GM12878 (cell line): ENCODE measurements around the gene CCDC71L.

Source experiments
- CHD2 ChIP-seq: IDR thresholded peaks from 2 replicates; pipeline ENCODE4 v1.6.1; 2011; ENCODE audit warnings: low read depth, low read length, improper control_type of control experiment, borderline replicate concordance
- HCFC1 ChIP-seq: fragments of 150-350 bp; IDR thresholded peaks from 2 replicates; pipeline ENCODE4 v1.6.1; 2014; ENCODE audit warnings: low read length
- KDM1A ChIP-seq: fragments of 200-600 bp; sonication (generic); IDR thresholded peaks from 2 replicates; pipeline ENCODE4 v1.6.1; 2016; ENCODE audit warnings: borderline replicate concordance
- POLR2AphosphoS5 ChIP-seq: IDR thresholded peaks from 2 replicates; pipeline ENCODE4 v1.6.1; 2011; ENCODE audit warnings: mild to moderate bottlenecking, low read length, inconsistent platforms
- RFX5 ChIP-seq: IDR thresholded peaks from 2 replicates; pipeline ENCODE4 v1.6.1; 2011; ENCODE audit warnings: low read depth, low read length, improper control_type of control experiment
- STAT1 ChIP-seq: fragments of 450-650 bp; conservative IDR thresholded peaks from 2 replicates; pipeline ENCODE4 v1.6.1; 2014; ENCODE audit warnings: antibody characterized with exemption, mild to moderate bottlenecking
- TAF1 ChIP-seq: IDR thresholded peaks from 2 replicates; pipeline ENCODE4 v1.6.1; 2011; ENCODE audit warnings: mild to moderate bottlenecking, low read depth, low read length, borderline replicate concordance
- ZBTB40 ChIP-seq: fragments of 450-650 bp; IDR thresholded peaks from 2 replicates; pipeline ENCODE4 v1.6.1; 2016; ENCODE audit warnings: mild to moderate bottlenecking, moderate library complexity, borderline replicate concordance
- TF ChIP-seq, protein P1 (sequence below): IDR thresholded peaks from 2 replicates; pipeline ENCODE4 v1.6.1; 2012; ENCODE audit warnings: low read length, inconsistent platforms
- TF ChIP-seq, protein P2 (sequence below): IDR thresholded peaks from 2 replicates; pipeline ENCODE4 v1.6.1; 2012; ENCODE audit warnings: low read depth, low read length, improper control_type of control experiment
- TF ChIP-seq, protein P3 (sequence below): fragments of 450-650 bp; IDR thresholded peaks from 2 replicates; pipeline ENCODE4 v1.6.1; 2018; ENCODE audit warnings: borderline replicate concordance, mild to moderate bottlenecking; ENCODE audit not compliant: partially characterized antibody

DNA sequence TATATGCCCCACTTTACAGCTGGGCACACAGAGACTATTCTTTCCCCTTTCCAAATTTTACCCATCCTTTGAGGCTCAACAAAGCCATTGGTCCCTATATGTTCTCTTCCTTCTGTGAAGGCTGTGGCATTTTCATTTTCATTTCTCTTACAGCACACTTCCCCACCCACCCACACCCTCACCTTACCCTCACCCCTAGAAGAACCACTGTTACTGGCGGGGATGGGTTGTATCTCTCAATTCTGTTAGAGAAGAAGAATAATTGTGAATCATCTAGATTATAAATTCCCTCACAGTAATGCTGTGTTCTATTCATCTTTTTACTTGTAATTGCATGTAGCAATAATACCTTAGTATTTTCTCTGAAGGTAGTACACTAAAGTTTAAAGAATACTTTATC, 10.2 kb upstream of the CCDC71L start:
- TF ChIP-seq, protein P1, sequence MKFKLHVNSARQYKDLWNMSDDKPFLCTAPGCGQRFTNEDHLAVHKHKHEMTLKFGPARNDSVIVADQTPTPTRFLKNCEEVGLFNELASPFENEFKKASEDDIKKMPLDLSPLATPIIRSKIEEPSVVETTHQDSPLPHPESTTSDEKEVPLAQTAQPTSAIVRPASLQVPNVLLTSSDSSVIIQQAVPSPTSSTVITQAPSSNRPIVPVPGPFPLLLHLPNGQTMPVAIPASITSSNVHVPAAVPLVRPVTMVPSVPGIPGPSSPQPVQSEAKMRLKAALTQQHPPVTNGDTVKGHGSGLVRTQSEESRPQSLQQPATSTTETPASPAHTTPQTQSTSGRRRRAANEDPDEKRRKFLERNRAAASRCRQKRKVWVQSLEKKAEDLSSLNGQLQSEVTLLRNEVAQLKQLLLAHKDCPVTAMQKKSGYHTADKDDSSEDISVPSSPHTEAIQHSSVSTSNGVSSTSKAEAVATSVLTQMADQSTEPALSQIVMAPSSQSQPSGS = no peak
- TF ChIP-seq, protein P2, sequence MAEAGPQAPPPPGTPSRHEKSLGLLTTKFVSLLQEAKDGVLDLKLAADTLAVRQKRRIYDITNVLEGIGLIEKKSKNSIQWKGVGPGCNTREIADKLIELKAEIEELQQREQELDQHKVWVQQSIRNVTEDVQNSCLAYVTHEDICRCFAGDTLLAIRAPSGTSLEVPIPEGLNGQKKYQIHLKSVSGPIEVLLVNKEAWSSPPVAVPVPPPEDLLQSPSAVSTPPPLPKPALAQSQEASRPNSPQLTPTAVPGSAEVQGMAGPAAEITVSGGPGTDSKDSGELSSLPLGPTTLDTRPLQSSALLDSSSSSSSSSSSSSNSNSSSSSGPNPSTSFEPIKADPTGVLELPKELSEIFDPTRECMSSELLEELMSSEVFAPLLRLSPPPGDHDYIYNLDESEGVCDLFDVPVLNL = no peak
- TF ChIP-seq POLR2AphosphoS5 = no peak
- no peak for TF ChIP-seq KDM1A
- no peak for TF ChIP-seq CHD2
- no peak for TF ChIP-seq HCFC1
- no peak for TF ChIP-seq STAT1
- no peak for TF ChIP-seq RFX5
- TF ChIP-seq TAF1 = no peak
- TF ChIP-seq, protein P3, sequence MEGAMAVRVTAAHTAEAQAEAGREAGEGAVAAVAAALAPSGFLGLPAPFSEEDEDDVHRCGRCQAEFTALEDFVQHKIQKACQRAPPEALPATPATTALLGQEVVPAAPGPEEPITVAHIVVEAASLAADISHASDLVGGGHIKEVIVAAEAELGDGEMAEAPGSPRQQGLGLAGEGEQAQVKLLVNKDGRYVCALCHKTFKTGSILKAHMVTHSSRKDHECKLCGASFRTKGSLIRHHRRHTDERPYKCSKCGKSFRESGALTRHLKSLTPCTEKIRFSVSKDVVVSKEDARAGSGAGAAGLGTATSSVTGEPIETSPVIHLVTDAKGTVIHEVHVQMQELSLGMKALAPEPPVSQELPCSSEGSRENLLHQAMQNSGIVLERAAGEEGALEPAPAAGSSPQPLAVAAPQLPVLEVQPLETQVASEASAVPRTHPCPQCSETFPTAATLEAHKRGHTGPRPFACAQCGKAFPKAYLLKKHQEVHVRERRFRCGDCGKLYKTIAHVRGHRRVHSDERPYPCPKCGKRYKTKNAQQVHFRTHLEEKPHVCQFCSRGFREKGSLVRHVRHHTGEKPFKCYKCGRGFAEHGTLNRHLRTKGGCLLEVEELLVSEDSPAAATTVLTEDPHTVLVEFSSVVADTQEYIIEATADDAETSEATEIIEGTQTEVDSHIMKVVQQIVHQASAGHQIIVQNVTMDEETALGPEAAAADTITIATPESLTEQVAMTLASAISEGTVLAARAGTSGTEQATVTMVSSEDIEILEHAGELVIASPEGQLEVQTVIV = no peak
- no peak for TF ChIP-seq ZBTB40
